HG02678 (cell line): ENCODE data around the gene PIP4K2A.

Experiments used
- ATAC-seq: cut with Tn5 transposase; IDR thresholded peaks from one replicate; pipeline ENCODE4 v1.9.1; 2021; ENCODE audit warnings: mild to moderate bottlenecking, moderate library complexity; ENCODE audit not compliant: unreplicated experiment

The PIP4K2A gene

GRCh38 chr10:22491480-22491879 lies 222.9 kb downstream of the PIP4K2A start:
- no peak for ATAC-seq

- no peak for ATAC-seq
These were observed 224.4 kb downstream of the PIP4K2A start for GRCh38 chr10:22489975-22490374.

- ATAC-seq, result peak; percentile 52
These were observed 224.9 kb downstream of the PIP4K2A start for GRCh38 chr10:22489467-22489866.

GRCh38 chr10:22486431-22486830 lies 227.9 kb downstream of the PIP4K2A start:
- no peak for ATAC-seq
